ENCODE data around the gene PER2.

- TF ChIP-seq POLR2AphosphoS5 (IDR thresholded peaks at IDR 0.05; ENCODE audit: low read depth) (no peak), CTCF (IDR thresholded peaks at IDR 0.05; ENCODE audit: insufficient read depth, low read length) (no peak), REST (IDR thresholded peaks at IDR 0.05; ENCODE audit: insufficient replicate concordance, low read depth) (no peak), GABPA (IDR thresholded peaks at IDR 0.05; ENCODE audit: low read depth) (no peak)
These were observed 3.3 kb upstream of the PER2 start for GRCh38 chr2:238291550-238292281.

Measured in HL-60 (cell line).